ENCODE measurements around the gene TP53TG5. TPM values are rescaled to one million over a fixed set of nuclear protein-coding genes. Genes with fewer than 3 reads are reported as not detected.

Gene TP53TG5
- polyA plus RNA-seq, 1 donor (not counting 4 experiments of a cell fraction or from before 2014, with no cell fraction given), result not detected

- Histone ChIP-seq H3K4me3 (ENCODE audit: control insufficient read depth in 2 of 3, extremely low read depth in 1 of 3, insufficient read depth in 2 of 3, low read depth in 1 of 3, low read length in 3 of 3) (peak overlapping the region in 1 of 3 experiments; percentile 73), H3K4me2 (ENCODE audit: control insufficient read depth, extremely low read depth, insufficient read depth, low read depth, low read length) (peak overlapping the region; percentile 92), H4K20me1 (ENCODE audit: control insufficient read depth, extremely low read depth, insufficient read depth, low read length) (no peaks in the 10 kb centered on the region), H3K9me3 (ENCODE audit: control insufficient read depth, low read depth, low read length) (no peaks in the 10 kb centered on the region), H3K9ac (ENCODE audit: control insufficient read depth, extremely low read depth, insufficient read depth, low read length) (no peak overlapping the region), H3K27ac (ENCODE audit: control insufficient read depth, insufficient read depth, low read length) (no peak overlapping the region), H3K27me3 (ENCODE audit: control insufficient read depth, extremely low read depth, insufficient read depth, low read length) (no peaks in the 10 kb centered on the region), H3K4me1 (ENCODE audit: control insufficient read depth, extremely low read depth, insufficient read depth, low read length) (peaks cover 5% of the 10 kb centered on the region), H2AFZ (ENCODE audit: control insufficient read depth, low read length) (no peak overlapping the region), H3K79me2 (ENCODE audit: control insufficient read depth, insufficient read depth, low read length) (no peaks in the 10 kb centered on the region), H3K36me3 (ENCODE audit: control insufficient read depth in 2 of 2, extremely low read depth in 1 of 2, insufficient read depth in 2 of 2, low read length in 2 of 2) (peaks cover 0 to 1% of the 10 kb centered on the region in 2 experiments), H3K9me1 (ENCODE audit: control insufficient read depth, extremely low read depth, insufficient read depth, low read length) (no peaks in the 10 kb centered on the region)
- TF ChIP-seq, protein P1, sequence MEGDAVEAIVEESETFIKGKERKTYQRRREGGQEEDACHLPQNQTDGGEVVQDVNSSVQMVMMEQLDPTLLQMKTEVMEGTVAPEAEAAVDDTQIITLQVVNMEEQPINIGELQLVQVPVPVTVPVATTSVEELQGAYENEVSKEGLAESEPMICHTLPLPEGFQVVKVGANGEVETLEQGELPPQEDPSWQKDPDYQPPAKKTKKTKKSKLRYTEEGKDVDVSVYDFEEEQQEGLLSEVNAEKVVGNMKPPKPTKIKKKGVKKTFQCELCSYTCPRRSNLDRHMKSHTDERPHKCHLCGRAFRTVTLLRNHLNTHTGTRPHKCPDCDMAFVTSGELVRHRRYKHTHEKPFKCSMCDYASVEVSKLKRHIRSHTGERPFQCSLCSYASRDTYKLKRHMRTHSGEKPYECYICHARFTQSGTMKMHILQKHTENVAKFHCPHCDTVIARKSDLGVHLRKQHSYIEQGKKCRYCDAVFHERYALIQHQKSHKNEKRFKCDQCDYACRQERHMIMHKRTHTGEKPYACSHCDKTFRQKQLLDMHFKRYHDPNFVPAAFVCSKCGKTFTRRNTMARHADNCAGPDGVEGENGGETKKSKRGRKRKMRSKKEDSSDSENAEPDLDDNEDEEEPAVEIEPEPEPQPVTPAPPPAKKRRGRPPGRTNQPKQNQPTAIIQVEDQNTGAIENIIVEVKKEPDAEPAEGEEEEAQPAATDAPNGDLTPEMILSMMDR (optimal IDR thresholded peaks at IDR 0.05 in 1 of 3, IDR thresholded peaks at IDR 0.05 in 1 of 3, conservative IDR thresholded peaks at IDR 0.05 in 1 of 3; ENCODE audit: extremely low read depth in 1 of 3, insufficient read depth in 2 of 3, low read length in 3 of 3), result no peak
- TF ChIP-seq EZH2 (IDR thresholded peaks at IDR 0.05; ENCODE audit: low read length), result no peak
- dilution Hi-C loops (cut with MboI; ENCODE audit: extremely low pct_ligation_motif_present, low sequenced_read_pairs), result no loop called here
- FAIRE-seq (no peak), DNase-seq (ENCODE audit: low read depth, low spot score) (no peak)
Observed at GRCh38 chr20:45374101-45374467, 4.0 kb downstream of the TP53TG5 start.

- dilution Hi-C loops (cut with MboI; ENCODE audit: extremely low pct_ligation_motif_present, low sequenced_read_pairs), result no loop called here
- Histone ChIP-seq H4K20me1 (ENCODE audit: control insufficient read depth, extremely low read depth, insufficient read depth, low read length) (no peaks in the 10 kb centered on the region), H3K27me3 (ENCODE audit: control insufficient read depth, extremely low read depth, insufficient read depth, low read length) (no peaks in the 10 kb centered on the region), H3K4me1 (ENCODE audit: control insufficient read depth, extremely low read depth, insufficient read depth, low read length) (peaks cover 5% of the 10 kb centered on the region), H3K27ac (ENCODE audit: control insufficient read depth, insufficient read depth, low read length) (peak overlapping the region; percentile 34), H3K9ac (ENCODE audit: control insufficient read depth, extremely low read depth, insufficient read depth, low read length) (peak overlapping the region; percentile 52), H3K79me2 (ENCODE audit: control insufficient read depth, insufficient read depth, low read length) (no peaks in the 10 kb centered on the region), H3K4me2 (ENCODE audit: control insufficient read depth, extremely low read depth, insufficient read depth, low read depth, low read length) (peak overlapping the region; percentile 92), H3K36me3 (ENCODE audit: control insufficient read depth in 2 of 2, extremely low read depth in 1 of 2, insufficient read depth in 2 of 2, low read length in 2 of 2) (peaks cover 0 to 3% of the 10 kb centered on the region in 2 experiments), H3K9me3 (ENCODE audit: control insufficient read depth, low read depth, low read length) (no peaks in the 10 kb centered on the region), H2AFZ (ENCODE audit: control insufficient read depth, low read length) (peak overlapping the region; percentile 92), H3K4me3 (ENCODE audit: control insufficient read depth in 2 of 3, extremely low read depth in 1 of 3, insufficient read depth in 2 of 3, low read depth in 1 of 3, low read length in 3 of 3) (peak overlapping the region; percentile 37 to 73 (median 70)), H3K9me1 (ENCODE audit: control insufficient read depth, extremely low read depth, insufficient read depth, low read length) (no peaks in the 10 kb centered on the region)
- no peak for TF ChIP-seq EZH2 (IDR thresholded peaks at IDR 0.05; ENCODE audit: low read length)
- TF ChIP-seq, protein P1 (optimal IDR thresholded peaks at IDR 0.05 in 1 of 3, IDR thresholded peaks at IDR 0.05 in 1 of 3, conservative IDR thresholded peaks at IDR 0.05 in 1 of 3; ENCODE audit: extremely low read depth in 1 of 3, insufficient read depth in 2 of 3, low read length in 3 of 3), result peak; percentile 91 to 97 (median 95)
- FAIRE-seq (peak; percentile 44), DNase-seq (ENCODE audit: low read depth, low spot score) (no peak)
Observed at GRCh38 chr20:45373353-45374100, 4.6 kb downstream of the TP53TG5 start.

Measured in keratinocyte (primary cell).